GM19455 (cell line): ENCODE data around the gene SNED1.

ENCODE experiments used
- ATAC-seq: cut with Tn5 transposase; IDR thresholded peaks from one replicate; pipeline ENCODE4 v1.9.1; 2021; ENCODE audit not compliant: unreplicated experiment

The SNED1 gene

GRCh38 chr2:240959941-240960308 lies 38.5 kb upstream of the SNED1 start:
- no peak for ATAC-seq

- ATAC-seq = no peak
These were observed 38.0 kb upstream of the SNED1 start for GRCh38 chr2:240960309-240960970.

GRCh38 chr2:240960971-240961876 lies 37.2 kb upstream of the SNED1 start:
- ATAC-seq = no peak

- no peak for ATAC-seq
These were observed 36.5 kb upstream of the SNED1 start for GRCh38 chr2:240961910-240962299.

- ATAC-seq = no peak
These were observed 35.9 kb upstream of the SNED1 start for GRCh38 chr2:240962300-240963064.

GRCh38 chr2:240963065-240963867 lies 35.2 kb upstream of the SNED1 start:
- no peak for ATAC-seq

DNA sequence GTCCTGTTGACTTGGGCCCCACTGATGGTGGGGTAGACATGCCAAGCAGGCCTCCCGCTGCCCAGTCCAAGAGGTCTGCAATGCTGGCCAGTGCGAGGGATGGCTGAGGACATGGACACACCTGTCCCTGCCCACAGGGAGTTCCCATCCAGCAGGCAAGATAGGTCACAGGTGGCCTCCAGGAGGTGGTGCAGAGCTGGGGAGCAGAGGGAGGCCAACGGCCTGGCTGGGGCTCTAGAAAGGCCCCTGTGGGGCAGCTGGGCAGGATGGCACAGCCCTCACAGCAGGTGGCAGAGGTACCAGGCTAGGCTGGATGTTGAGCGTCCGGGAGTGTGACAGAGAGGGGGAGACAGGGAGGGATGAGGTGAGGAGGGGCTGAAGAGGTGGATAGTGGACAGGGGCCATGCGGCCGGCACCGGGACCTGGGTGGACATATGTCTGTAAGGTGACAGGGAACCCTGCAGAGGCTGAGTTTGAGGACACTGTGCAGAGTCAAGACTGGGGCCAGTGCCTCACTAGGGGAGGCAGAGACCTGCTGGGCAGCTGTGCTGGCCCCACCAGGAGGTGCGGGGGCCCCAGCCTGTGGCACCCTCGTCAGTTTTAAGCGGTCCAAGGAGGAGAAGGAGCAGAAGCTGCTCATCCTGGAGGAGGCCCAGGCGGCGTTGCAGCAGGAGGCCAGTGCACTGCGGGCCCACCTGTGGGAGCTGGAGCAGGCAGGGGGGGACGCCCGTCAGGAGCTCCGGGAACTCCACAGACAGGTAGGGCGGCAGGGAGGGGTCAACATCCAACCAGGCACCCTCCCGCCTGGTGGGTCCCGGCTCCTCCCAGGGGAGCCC lies 34.3 kb upstream of the SNED1 start:
- ATAC-seq = no peak

GRCh38 chr2:240964704-240965295 lies 33.6 kb upstream of the SNED1 start:
- no peak for ATAC-seq

DNA sequence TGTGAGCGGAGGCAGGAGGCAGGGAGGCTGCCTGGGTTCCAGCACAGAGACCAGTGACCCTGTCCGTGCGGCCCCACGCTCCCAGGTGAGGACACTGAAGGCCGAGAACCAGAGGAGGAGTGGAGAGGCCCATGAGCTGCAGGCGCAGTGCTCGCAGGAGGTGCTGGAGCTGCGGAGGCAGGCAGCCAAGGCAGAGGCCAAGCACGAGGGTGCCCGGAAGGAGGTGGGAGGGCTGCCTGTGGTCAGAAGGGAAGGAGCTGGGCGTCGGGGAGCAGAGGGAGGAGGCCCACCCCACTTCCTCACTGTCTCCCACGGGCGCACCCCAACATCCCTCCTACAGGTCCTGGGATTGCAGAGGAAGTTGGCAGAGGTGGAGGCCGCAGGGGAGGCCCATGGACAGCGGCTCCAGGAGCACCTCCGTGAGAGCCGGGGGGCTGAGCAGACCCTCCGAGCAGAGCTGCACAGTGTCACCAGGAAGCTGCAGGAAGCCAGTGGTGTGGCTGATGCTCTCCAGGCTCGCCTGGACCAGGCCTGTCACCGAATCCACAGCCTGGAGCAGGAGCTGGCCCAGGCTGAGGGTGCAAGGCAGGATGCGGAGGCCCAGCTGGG lies 33.0 kb upstream of the SNED1 start:
- ATAC-seq = no peak

DNA sequence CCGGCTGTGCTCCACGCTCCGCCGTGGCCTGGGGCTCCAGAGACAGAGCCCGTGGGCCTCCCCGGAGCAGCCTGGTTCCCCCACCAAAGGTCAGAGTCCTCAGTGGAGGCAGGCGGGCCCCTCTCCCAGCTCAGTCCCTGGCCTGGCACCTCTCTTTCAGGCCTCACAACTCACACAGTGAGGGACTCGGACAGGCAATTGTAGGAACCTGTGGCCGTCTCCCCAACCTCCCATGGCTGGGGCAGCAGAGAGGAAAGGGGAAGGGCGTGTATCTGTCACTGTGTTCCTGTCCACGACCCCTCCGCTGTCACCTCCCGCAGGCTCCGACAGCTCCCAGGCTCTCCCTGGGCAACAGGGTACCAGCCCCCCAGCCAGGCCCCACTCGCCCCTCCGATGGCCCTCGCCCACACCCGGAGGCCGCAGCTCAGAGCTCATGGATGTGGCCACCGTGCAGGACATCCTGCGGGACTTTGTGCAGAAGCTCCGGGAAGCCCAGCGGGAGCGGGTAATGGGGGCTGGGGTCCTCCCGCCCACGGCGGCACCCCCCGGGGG lies 32.4 kb upstream of the SNED1 start:
- ATAC-seq = no peak

- ATAC-seq = no peak
These were observed 31.9 kb upstream of the SNED1 start for GRCh38 chr2:240966457-240966905.

GRCh38 chr2:240966906-240967680 lies 31.3 kb upstream of the SNED1 start:
- no peak for ATAC-seq

DNA sequence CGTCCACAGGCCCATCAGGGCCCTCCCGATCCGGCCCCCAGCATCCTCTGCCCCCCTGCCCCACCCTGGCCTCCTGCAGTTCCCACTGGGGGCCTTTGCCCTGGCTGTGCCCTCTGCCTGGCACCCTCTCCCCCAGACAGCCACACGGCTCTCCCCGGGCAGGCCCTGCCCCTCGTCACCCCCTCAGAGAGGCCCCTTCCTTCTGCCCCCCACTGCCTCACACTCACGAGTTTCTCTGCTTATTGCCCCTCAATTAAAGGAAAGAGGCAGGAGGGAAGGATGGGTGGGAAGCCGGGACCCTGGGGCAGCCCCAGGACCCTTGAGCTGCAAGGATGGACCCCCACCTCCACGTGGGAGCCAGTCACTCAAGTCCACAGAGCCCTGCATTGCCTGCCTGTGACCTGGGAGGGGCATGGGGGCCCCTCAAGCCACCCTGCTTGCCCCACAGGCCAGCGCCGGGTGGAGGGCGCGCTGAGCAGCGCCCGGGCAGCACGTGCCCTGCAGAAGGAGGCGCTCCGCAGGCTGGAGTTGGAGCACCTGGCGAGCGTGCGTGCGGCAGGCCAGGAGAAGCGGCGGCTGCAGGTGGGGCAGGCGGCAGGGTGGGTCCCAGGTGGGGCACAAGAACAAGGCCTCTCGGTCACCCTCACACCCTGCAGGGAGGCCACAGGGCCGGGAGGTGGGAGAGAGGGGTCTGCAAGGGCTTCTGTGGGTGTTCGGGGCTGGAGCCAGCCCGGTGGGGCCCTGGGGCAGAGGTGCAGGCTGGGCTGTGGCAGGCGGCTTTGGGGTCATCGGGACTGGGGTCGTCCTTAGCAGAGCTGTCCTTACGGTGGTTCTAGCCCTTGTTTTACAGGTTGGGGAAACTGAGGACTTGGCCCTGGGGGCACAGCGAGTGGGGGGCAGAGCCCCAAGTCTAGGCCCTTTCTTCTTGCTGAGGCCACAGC lies 30.5 kb upstream of the SNED1 start:
- ATAC-seq = no peak

DNA sequence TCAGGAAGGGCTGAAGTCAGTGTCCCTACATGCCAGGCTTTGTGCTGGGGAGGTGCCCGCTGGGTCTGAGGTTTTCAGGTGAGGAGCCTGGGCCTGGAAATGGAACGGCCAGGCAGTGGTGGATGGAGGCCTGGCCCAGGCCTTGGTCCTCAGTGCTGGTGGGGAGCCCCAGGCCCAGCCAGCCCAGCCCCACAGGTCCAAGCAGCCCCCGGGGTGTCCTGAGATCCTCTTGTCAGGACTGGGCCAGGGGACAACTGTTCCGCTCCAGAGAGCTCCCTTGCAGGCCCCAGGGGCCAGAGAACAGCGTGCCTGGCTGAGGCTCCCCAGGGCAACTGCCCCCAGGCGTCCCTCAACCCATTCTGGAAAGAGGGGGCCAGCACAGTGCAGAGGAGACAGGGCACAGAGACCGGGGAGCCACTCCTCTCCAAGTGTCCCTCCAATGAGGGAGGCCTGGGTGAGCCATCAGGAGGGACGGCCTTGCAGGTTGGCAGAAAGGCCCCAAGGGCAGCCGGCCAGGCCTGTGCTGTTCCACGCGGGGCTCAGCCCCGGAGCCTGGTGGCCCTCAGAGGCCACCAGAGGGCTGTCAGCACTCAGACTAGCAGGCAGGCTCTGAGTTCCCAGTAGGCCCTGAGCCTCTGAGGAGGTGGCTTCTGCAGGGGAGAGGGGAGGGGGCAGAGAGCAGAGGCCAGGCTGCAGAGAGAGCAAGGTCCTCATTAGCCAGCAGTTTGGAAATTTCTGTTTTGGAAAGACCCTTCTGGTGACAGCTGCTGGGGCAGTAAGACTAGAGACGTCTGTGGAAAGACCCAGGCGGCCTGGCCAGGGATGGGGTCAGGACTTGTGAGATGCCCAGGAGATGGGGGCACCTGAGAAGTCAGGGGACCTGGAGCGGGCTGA lies 29.4 kb upstream of the SNED1 start:
- no peak for ATAC-seq

GRCh38 chr2:240970104-240970503 lies 28.3 kb upstream of the SNED1 start:
- no peak for ATAC-seq

DNA sequence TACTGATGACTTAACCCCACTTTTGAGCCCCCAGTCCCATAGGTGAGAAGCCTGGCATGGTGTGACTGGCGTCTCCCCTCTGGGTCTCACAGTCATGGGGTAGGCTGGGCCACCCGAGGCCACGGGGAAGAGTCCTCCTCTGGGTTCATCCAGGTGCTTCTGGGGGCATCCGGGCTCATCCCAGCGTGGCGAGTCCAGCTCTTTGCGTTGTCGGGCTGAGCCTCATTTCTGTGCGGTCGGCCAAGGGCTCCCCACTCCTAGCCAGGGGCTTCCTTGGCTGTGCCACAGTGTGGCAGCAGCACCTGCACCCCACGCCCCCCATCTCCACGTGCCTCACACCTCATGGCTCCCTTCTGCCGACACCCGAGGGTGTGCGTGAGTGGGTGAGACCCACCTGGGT lies 27.6 kb upstream of the SNED1 start:
- no peak for ATAC-seq
